Hypothalamus (tissue), 51 donors: ENCODE results near the gene OR2K2.
"Not testable (repeated sequence)": the region's sequence is repeated elsewhere in the genome, so short reads cannot be mapped to it uniquely, and the experiment has no call there.

ENCODE experiments used
- DNase-seq, 51 donors: peaks; one replicate each; lab custom pipeline; 2025; lab: John Stamatoyannopoulos, UW

Gene OR2K2, protein sequence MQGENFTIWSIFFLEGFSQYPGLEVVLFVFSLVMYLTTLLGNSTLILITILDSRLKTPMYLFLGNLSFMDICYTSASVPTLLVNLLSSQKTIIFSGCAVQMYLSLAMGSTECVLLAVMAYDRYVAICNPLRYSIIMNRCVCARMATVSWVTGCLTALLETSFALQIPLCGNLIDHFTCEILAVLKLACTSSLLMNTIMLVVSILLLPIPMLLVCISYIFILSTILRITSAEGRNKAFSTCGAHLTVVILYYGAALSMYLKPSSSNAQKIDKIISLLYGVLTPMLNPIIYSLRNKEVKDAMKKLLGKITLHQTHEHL

DNA sequence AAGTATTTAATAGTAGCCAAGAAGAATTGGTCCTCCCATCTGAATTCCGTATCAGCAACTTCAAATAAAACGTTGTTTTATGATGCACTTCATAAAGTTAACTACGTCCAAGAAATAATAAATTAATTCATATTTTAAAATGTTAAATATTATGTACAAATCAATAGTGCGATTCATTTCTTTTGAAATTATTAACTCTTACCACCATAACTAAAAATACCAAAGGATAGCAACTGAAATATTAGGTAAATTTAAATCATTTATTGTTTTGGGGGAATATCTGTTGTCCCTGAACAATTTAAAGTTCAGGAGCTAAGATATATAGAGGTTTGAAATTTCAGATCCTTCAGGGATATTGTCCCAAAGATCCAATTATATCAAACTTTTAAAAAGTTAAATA is at the start of gene OR2K2:
Gene OR2K2, minus strand, starts transcription at position 101 of the 400 bp plus-strand sequence. CDS start 1,791 bp downstream, outside the sequence.
- no peak for DNase-seq

DNA sequence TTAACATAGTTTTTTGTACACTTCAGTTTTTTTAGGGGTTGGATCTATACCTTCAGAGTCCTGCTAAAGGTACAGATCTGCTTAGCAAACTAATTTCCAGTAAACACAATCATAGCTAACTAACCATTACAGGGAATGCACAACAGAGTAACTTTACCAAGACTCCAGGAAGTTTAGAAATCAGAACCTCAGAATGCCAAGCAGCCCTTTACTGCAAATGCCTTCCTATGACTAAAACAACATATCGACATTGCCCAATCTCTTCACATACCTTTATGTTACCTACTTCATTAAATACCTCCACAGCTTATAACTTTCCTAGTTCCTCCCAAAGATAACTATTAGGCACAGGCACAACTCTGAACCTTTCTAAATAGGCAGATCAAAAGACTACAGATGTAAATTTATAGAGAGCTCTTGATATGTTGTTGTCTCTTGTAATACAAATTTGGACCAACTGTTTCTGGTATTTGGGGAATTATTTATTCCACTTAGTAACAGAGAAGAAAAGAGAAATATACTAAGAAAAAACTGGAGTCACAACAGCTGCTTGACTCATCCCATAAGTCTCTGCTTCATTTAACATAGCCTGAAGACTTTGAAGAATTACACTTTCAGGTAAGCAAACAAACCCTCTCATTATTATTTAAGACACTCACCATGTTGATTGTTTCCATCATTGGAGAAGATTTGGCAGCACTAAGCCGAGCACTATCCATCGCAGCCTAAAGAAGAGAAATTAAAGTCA is 46.0 kb upstream of the OR2K2 start:
- DNase-seq: no peak

DNA sequence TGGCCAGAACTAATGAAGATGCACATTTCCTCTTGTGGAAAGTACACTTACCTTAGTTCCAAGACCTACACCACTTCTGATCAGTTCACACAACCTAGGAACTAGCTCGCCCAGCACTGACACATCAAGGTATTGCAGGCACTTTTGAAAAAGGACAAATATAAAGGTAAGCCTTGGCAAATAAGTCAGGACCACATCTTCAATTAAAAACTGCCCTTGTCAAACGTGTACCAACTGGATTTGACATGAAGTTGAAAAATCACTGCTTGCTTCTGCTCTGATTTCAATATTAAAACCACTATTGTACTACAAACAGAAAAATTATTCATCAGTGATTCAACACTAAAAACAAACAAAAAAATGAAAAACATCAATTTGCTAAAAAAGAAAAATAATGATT is 45.0 kb upstream of the OR2K2 start:
- no peak for DNase-seq

DNA sequence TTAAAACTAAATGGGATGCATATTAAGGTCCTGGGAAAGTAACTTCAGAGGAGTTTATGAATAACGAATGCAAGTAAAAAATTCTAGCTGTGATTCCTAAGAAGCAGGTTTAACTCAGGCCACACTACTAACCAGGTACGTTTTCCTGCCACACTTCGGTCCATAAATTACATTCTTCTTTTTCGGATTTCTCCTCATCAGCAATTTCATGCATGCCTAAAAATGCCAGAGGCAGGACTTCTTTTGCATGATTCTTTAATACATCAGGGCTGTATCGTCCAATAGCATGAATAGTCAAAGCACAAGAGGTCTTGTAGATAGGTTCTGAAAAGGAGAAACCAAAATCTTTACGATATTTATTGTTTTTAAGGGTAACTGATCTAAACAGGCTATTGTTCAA is 42.3 kb upstream of the OR2K2 start:
- no peak for DNase-seq

DNA sequence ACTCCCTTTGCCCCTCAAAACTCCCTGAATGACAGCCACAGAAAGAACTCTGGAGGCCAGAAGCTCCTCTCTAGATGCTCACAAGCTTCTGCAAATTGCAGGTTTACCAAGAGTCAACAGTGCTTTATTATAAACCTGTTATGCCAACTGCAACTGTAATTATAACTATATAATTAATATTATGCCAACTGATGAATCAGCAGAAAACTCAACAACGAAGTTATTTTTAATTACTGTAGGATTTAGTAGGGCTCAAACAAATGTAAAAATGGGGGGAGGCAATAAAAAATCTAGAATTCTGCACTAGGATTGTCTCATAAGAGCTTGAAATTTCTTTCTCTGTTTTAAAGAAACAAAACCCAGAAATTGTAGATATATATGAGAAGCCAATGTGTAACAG is 37.0 kb upstream of the OR2K2 start:
- DNase-seq: no peak

DNA sequence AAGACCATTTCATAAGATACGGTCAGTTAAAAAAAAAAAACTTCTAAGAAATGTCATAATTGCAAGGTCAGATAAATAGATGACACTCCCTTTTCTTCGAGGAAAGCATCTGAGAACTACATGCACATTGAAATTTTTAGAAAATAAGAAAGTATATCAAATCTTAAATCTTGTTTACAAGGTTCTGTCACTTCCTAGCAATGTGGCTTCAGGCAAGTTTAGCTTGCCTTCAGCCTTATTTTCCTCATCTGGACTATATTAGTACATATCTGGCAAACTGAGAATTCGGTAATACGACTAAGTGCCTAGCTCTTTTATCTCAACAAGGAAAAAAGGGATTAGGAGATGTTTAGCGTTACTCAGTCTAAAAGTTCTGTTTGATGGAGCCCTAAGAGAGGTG is 32.5 kb upstream of the OR2K2 start:
- no peak for DNase-seq

DNA sequence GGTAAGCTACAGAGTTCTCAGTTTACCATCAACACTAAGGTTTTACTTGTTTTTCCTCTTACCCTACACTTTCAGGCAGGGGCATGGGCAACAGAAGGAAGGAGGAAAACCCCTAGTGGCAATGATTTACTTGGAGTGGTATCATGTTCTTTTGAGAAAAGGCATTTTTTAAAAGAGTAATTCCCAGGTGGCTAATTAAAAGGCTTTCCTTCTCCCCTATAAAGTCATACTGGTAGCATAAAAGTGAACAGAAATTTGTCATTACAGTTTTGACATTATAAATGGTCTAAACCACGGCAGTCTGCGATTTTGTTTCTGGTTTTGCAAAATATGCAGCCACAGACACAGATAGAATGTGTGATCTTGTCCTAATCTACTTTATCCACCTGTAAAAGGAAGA is 30.9 kb upstream of the OR2K2 start:
- no peak for DNase-seq

DNA sequence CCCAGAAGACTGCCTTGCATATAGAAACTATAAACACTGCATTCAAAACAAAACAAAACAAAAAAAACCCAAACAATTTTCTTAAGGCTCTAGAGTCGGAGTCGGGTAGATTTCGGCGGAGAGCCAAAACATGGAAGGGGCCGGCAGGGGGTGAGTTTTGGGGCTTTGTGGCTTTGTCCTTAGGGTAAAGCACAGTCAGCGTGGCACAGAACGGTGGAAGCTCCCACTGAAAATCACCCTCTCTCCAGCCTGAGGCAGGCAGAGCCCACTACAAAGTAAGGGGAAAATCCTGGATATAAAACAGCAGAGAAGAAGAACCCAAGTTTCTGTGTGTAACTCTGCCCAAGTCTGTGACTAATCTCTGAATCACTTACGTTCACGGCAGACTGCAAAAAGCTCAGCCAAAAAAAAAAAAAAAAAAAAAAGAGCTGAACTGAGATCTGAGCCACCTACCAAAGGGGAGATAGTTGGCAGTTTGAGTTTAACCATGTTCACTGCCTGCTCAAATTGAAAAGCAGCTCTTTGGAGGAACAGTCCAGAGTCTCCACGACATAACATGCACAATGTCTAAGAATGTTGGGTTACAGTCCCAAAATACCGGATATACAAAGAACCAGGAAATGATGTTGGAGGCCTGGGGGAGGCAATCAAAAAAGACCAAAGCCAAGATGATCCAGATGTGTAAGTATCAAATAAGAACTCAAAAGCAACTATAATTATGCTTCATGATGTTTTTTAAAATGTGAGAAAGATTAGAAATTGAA is 26.6 kb upstream of the OR2K2 start:
- DNase-seq: peak in 2 of 51 donors; percentile 16 to 20

DNA sequence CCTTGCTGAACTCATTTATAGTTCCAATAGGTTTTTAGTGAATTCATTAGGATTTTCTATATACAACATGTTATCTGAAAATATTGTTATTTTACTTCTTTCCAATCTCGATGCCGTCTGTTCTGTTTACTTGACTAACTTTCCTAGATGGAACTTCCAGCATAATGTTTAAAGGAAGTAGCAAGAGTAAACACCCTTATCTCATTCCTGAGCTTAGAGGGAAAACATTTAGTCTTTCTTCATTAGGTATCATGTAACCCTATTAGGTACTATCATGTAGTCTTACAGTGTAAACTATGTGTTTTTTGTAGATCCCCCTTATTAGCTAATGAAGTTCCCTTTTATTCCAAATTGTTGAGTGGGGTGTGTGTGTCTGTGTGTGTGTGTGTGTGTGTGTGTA is 22.5 kb upstream of the OR2K2 start:
- no peak for DNase-seq

DNA sequence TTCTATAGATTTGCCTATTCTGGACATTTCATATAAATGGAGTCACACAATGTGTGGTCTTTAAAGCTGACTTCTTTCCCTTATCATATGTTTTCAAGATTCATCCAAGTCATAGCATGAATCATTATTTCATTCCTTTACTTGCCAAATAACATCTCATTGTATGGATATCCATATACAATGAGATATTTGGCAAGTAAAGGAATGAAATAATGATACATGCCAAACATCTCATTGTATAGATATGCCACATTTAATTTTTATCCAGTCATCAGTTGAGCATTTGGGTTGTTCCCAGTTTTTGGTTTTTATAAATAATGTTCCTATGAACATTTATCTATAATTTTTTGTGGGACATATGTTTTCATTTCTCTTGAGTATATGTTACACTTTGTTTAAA is 20.5 kb upstream of the OR2K2 start:
- no peak for DNase-seq

DNA sequence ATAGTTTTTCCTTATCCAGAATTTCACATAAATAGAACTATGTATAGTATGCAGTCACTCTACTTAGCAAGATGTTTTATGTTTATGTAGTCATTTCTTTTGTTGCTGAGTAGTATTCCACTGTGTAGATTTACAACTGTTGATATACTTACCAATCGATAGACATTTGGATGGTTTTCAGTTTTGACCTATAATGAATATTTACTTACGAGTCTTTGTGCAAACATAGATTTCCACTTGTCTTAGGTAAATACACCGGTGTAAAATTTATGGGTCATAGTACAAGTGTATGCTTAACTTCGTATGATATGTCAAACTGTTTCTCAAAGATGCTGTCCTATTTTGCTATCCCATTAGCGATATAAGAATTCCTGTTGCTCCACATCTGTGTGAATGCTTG is 19.7 kb upstream of the OR2K2 start:
- no peak for DNase-seq

DNA sequence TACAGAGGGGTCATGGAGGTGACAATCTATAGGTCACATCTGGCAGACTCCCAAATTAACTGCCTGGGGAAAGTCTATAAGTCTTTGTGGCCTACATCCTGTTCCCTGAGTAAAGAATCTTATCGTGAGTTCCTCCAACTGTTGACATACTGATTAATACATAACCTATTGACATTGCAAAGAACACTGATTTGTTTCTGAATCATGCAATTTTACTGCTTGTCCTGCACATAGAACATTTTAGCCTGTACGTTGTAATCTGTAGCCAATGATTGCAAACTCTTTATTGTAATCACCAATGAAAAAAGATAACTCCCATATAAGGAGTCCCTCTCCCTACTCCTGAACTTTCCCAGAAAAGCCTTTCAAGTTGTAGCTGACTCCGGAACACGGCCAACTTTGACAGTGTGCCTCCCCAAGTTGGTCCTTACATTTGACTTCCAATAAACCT is 18.8 kb upstream of the OR2K2 start:
- no peak for DNase-seq

DNA sequence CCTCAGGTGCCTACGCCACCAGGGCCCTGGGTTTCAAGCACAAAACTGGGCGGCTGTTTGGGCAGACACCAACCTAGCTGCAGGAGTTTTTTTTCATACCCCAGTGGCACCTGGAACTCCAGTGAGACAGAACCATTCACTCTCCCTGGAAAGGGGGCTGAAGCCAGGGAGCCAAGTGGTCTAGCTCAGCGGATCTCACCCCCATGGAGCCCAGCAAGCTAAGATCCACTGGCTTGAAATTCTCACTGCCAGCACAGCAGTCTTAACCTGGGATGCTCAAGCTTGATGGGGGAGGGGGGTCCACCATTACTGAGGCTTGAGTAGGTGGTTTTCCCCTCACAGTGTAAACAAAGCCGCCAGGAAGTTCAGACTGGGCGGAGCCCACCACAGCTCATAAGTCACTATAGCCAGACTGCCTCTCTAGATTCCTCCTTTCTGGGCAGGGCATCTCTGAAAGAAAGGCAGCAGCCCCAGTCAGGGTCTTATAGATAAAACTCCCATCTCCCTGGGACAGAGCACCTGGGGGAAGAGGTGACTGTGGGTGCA is 4.4 kb upstream of the OR2K2 start:
- DNase-seq: not testable (repeated sequence)

DNA sequence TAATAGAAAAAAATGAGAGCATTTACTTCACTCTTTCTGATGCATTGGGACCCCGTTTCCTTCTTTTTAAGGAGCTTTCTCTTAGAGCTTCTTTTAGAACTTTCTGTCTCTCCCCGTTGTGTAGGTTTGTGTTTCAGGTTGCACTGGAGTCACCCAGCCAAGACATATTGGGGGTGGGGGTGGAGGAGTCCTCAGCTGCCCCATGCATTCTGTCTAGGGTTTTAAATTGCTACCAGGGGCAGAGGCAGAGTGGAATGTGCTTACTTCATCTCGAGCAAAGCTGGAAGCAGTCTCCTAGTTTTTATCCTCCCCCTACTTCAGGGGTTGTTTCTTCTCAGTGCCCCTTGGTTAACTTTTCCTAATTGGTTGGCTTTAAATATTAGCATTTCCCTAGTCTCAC is 9.4 kb downstream of the OR2K2 start:
- no peak for DNase-seq

DNA sequence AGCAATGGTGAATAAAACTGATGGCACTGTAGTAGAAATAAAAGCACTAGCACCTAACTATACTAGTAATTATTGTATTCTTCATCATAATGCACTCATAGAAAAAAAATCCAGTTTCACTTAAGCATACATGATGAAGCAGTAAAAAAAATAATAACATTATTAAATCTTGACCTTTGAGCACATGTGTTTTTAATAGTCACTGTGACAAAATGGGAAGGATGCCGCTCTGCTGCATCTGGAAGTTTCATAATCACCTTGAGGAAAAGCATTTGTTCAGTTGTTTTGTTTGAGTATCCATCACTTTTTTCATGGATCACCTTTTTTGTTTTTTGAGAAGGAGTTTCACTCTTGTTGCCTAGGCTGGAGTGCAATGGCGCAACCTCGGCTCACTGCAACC is 13.2 kb downstream of the OR2K2 start:
- no peak for DNase-seq

DNA sequence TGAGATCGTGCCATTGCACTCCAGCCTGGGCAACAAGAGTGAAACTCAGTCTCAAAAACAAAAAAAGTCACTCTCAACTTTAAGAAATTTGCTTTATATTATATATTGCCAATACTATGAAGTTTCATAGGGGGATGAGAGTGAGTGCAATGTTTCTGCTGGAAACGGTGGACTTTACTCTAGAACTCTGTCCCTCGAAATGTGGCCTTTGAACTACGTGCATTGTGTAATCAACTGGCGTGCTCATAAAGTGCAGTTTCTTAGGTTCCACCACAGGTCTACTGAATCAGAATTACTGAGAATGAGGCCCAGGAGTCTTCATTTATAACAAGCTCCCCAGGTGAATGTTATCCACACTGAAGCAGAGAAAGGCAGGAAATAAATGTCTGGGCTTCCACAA is 24.1 kb downstream of the OR2K2 start:
- no peak for DNase-seq

DNA sequence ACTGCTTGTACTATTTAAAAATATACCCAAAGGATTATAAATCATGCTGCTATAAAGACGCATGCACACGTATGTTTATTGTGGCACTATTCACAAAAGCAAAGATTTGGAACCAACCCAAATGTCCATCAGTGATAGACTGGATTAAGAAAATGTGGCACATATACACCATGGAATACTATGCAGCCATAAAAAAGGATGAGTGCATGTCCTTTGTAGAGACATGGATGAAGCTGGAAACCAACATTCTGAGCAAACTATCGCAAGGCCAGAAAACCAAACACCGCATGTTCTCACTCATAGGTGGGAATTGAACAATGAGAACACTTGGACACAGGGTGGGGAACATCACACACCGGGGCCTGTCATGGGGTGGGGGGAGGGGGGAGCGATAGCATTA is 26.0 kb downstream of the OR2K2 start:
- DNase-seq: not testable (repeated sequence)

DNA sequence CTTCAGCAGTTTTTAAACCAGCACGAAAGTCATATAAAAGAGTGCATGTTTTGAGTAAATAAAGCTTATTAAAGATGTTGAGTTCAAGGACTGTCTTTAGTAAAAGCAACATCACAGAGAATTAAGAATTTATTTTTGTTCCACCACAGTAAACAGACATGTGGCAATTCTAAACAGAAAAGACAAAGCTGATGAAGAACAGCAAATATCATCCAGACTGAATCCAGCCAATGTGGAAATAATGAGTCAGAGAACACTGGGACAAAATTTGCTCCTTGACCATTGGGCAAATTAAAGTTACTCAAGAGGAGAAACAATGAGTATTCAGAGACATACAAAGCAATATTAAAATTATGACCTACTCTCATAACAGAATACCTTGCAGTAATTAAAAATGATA is 28.8 kb downstream of the OR2K2 start:
- no peak for DNase-seq

DNA sequence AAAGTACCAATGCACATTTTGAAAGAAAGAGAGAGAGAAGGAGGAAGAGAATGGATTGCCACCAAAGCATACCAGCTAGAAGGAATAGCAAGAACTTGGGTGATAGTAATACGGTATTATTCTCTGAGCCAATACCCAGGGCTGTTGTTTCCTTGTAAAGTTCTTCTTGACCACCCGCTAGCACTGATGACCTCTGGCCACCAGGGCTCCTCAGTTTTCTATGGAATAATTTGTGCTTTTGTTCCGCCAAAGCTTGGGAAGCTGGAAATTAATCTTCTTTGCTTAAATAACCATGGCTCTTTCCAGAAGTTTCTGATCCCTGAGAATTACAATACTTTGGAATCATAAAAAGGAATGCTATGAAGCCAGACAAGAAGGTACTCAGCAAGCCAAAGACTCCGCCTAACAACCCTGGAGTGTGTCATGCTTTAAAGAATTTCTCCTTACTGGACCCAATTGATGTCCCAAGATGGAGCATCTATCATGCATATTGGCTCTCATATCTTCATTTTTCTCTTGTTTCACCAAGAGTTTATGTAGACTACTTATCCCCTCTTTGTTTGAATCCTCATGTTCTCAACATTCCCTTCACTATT is 29.8 kb downstream of the OR2K2 start:
- no peak for DNase-seq

DNA sequence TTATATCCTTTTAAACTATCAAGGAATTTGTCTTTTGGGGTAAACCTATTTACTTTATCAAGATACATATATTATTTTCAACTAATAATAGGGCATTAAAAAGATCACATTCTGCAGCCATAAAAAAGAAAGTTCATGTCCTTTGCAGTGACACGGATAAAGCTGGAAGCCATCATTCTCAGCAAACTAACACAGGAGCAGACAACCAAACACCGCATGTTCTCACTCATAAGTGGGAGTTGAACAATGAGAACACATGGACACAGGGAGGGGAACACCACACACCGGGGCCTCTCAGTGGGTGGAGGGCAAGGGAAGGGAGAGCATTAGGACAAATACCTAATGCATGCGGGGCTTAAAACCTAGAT is 30.4 kb downstream of the OR2K2 start:
- not testable (repeated sequence) for DNase-seq
